ENCODE results near the gene UBE2L6. TPM values are rescaled to one million over a fixed set of nuclear protein-coding genes. Genes with fewer than 3 reads are reported as not detected.
A peak's percentile ranks its signal among the peaks of the same experiment; 100 is the strongest.

The UBE2L6 gene
- polyA plus RNA-seq, 3 donors = 101 to 284 (median 268) TPM

DNA sequence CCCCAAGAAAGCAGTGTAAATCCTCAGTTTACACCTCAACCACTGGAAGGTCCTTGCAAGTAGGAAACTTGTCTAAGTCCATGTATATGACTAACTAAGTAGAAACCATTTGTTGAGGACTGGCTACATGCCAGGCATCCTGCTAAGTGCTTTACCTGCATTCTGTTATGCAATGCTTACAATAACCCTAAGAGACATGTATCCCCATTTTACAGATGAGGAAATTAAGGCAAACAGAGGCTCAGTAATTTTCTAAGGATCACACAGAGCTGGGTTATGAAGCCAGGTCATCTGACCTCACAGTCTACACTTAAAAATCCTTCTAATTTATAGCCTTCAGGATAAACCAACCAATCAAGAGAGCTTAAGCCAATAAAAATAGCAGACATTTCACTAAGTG is 38.5 kb downstream of the UBE2L6 start:
- no peaks in the 10 kb centered on the region for H3K9me3 ChIP-seq (replicated peaks in 1 of 2; ENCODE audit: control insufficient read depth in 1 of 2, insufficient read depth in 1 of 2, low read length in 2 of 2)
- peaks cover 5 to 8% of the 10 kb centered on the region in 2 donors for H3K36me3 ChIP-seq (replicated peaks in 1 of 2; ENCODE audit: control insufficient read depth in 1 of 2, insufficient read depth in 2 of 2, low read length in 2 of 2)
- TF ChIP-seq, protein P1, sequence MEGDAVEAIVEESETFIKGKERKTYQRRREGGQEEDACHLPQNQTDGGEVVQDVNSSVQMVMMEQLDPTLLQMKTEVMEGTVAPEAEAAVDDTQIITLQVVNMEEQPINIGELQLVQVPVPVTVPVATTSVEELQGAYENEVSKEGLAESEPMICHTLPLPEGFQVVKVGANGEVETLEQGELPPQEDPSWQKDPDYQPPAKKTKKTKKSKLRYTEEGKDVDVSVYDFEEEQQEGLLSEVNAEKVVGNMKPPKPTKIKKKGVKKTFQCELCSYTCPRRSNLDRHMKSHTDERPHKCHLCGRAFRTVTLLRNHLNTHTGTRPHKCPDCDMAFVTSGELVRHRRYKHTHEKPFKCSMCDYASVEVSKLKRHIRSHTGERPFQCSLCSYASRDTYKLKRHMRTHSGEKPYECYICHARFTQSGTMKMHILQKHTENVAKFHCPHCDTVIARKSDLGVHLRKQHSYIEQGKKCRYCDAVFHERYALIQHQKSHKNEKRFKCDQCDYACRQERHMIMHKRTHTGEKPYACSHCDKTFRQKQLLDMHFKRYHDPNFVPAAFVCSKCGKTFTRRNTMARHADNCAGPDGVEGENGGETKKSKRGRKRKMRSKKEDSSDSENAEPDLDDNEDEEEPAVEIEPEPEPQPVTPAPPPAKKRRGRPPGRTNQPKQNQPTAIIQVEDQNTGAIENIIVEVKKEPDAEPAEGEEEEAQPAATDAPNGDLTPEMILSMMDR (IDR thresholded peaks at IDR 0.05) = no peak
- H3K9ac ChIP-seq (ENCODE audit: insufficient read depth, low read length, poor library complexity, severe bottlenecking) = no peak overlapping the region
- H4K20me1 ChIP-seq (ENCODE audit: insufficient read depth, low read length) = no peaks in the 10 kb centered on the region
- Mint-ChIP-seq H3K27me3 (ENCODE audit: low read depth in 3 of 3) (peaks cover 0 to 3% (median 0%) of the 10 kb centered on the region in 3 donors), H3K36me3 (peaks cover 15 to 19% of the 10 kb centered on the region in 2 donors), H3K27ac (no peak overlapping the region), H3K4me1 (peaks cover 18% of the 10 kb centered on the region), H3K9me3 (peaks cover 0 to 6% (median 0%) of the 10 kb centered on the region in 7 donors), H3K4me3 (no peak overlapping the region)
- DNase-seq = no peak
- H3K79me2 ChIP-seq (ENCODE audit: insufficient read depth, low read length) = peaks cover 23% of the 10 kb centered on the region
- intact Hi-C loops (cut with micrococcal nuclease) = loop anchor here (5.0 kb wide), 3 partner anchors 37 to 182 kb away; no protein-coding TSS in a partner anchor
- no peak overlapping the region for H2AFZ ChIP-seq (ENCODE audit: insufficient read depth, low read depth, low read length, poor library complexity, severe bottlenecking)
- peaks cover 23 to 27% of the 10 kb centered on the region in 2 donors for H3K4me1 ChIP-seq (ENCODE audit: control insufficient read depth in 1 of 2, insufficient read depth in 2 of 2, low read length in 2 of 2)
- H3K4me2 ChIP-seq (replicated peaks; ENCODE audit: extremely low read depth, low read length, poor library complexity, severe bottlenecking) = no peak overlapping the region
- peak overlapping the region in 1 of 2 donors; percentile 91 for H3K27ac ChIP-seq (ENCODE audit: low read depth in 1 of 2, low read length in 2 of 2)
- no peaks in the 10 kb centered on the region for H3K27me3 ChIP-seq (ENCODE audit: control insufficient read depth in 2 of 2, insufficient read depth in 2 of 2, low read length in 2 of 2)
- peak overlapping the region in 1 of 3 experiments; percentile 98 for H3K4me3 ChIP-seq (replicated peaks in 1 of 3; ENCODE audit: low read depth in 2 of 3, low read length in 3 of 3)

DNA sequence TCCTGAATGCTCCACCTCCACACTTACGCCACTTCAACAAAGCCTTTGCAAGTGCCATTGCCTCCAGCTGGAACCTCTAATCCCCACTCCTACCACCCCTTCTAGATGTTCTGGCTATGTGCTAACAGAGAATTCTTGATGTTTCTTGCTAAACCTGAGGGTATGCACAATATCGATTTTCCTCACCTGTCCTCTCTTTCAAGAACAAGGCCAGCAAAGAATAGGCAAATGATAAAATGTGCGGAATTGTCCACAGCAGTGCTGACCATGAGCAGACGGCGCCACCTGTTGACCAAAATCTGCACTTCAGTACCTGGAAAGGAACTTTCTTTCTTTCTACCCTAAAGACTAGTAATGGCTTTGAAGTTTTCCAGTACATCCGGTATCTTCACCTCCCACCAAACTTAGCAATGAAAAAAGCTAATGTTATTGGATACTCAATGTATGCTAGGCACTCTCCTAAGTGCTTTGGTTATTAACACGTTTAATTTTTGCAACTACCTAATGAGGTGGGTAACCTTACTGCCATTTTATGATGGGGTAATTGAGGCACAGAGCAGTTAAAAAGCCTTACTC is 40.3 kb downstream of the UBE2L6 start:
- peak; percentile 44 to 68 (median 63) for DNase-seq
- peaks cover 23% of the 10 kb centered on the region for H3K79me2 ChIP-seq (ENCODE audit: insufficient read depth, low read length)
- no peak overlapping the region for H2AFZ ChIP-seq (ENCODE audit: insufficient read depth, low read depth, low read length, poor library complexity, severe bottlenecking)
- TF ChIP-seq, protein P1 (IDR thresholded peaks at IDR 0.05) = peak; percentile 95
- no peaks in the 10 kb centered on the region for H3K27me3 ChIP-seq (ENCODE audit: control insufficient read depth in 2 of 2, insufficient read depth in 2 of 2, low read length in 2 of 2)
- WGBS (ENCODE audit: insufficient coverage) = 63% methylated on average over 2 of the region's 7 CpGs
- H3K9me3 Mint-ChIP-seq = peaks cover 0 to 6% (median 0%) of the 10 kb centered on the region in 7 donors
- no peaks in the 10 kb centered on the region for H4K20me1 ChIP-seq (ENCODE audit: insufficient read depth, low read length)
- H3K4me2 ChIP-seq (replicated peaks; ENCODE audit: extremely low read depth, low read length, poor library complexity, severe bottlenecking) = no peak overlapping the region
- peaks cover 15 to 19% of the 10 kb centered on the region in 2 donors for H3K36me3 Mint-ChIP-seq
- no peak overlapping the region for H3K27ac ChIP-seq (ENCODE audit: low read depth in 1 of 2, low read length in 2 of 2)
- peak overlapping the region in 2 of 7 donors; percentile 20 to 32 for H3K27ac Mint-ChIP-seq
- peaks cover 23 to 27% of the 10 kb centered on the region in 2 donors for H3K4me1 ChIP-seq (ENCODE audit: control insufficient read depth in 1 of 2, insufficient read depth in 2 of 2, low read length in 2 of 2)
- peaks cover 5 to 8% of the 10 kb centered on the region in 2 donors for H3K36me3 ChIP-seq (replicated peaks in 1 of 2; ENCODE audit: control insufficient read depth in 1 of 2, insufficient read depth in 2 of 2, low read length in 2 of 2)
- intact Hi-C loops (cut with micrococcal nuclease) = loop anchor here (2.0 to 5.0 kb wide), 4 partner anchors 35 to 180 kb away; no protein-coding TSS in a partner anchor
- no peak overlapping the region for H3K4me3 Mint-ChIP-seq
- no peak overlapping the region for H3K4me3 ChIP-seq (replicated peaks in 1 of 3; ENCODE audit: low read depth in 2 of 3, low read length in 3 of 3)
- H3K9ac ChIP-seq (ENCODE audit: insufficient read depth, low read length, poor library complexity, severe bottlenecking) = no peak overlapping the region
- no peaks in the 10 kb centered on the region for H3K9me3 ChIP-seq (replicated peaks in 1 of 2; ENCODE audit: control insufficient read depth in 1 of 2, insufficient read depth in 1 of 2, low read length in 2 of 2)
- H3K27me3 Mint-ChIP-seq (ENCODE audit: low read depth in 3 of 3) = peaks cover 0 to 2% (median 2%) of the 10 kb centered on the region in 3 donors
- peaks cover 18% of the 10 kb centered on the region for H3K4me1 Mint-ChIP-seq

Measured in CD14-positive monocyte (primary cell).